Activated naive CD4-positive, alpha-beta T cell treated with Interleukin-2 at 50 U/mL for 16 hours (primary cell): ENCODE results near the gene PTX3.

ENCODE experiments used
- DNase-seq: peaks from one replicate; pipeline ENCODE4 v3.0.0-alpha.2; 2020

Gene PTX3

GRCh38 chr3:157479464-157480243, 43.0 kb downstream of the PTX3 start:
- no peak for DNase-seq

DNA sequence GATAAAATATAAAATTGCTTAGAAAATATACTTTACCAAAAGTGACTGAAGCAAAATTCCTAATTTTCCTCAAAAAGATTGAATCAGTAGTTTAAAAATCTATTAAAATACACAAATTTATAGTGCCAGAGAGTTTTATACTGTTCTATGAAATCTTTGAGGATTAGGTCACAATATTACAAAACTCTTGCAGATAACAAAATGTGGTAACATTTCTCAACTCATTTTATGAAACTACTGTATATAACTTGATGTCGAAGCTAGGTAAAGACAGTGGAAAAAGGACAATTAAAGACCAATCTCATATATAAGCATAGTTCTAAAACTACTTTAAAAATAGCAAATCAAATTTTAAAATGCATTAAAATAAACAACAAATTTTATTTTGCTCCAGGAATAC, 50.7 kb downstream of the PTX3 start:
- DNase-seq, result no peak

GRCh38 chr3:157488144-157488543, 51.5 kb downstream of the PTX3 start:
- DNase-seq, result no peak

DNA sequence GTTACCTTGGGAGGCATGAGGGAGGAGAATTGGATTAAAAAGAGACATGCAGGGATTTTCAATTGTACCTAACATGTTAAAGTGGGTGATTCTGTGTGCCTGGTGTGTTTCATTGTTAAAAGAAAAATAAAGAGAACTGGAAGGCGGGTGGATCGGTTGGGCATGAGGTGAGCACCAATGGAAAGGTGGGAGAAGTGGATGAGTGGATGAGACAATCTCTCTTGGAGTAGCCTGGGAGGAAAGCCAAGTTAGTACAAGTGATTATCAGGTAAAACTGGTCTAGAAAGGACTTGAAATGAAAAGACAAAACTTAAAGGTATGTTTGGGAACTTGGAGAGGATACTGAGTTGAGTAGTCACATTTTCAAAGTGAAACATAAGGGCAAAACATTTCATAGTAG, 54.5 kb downstream of the PTX3 start:
- no peak for DNase-seq
